ENCODE data around the gene TLL2.

Gene TLL2

DNA sequence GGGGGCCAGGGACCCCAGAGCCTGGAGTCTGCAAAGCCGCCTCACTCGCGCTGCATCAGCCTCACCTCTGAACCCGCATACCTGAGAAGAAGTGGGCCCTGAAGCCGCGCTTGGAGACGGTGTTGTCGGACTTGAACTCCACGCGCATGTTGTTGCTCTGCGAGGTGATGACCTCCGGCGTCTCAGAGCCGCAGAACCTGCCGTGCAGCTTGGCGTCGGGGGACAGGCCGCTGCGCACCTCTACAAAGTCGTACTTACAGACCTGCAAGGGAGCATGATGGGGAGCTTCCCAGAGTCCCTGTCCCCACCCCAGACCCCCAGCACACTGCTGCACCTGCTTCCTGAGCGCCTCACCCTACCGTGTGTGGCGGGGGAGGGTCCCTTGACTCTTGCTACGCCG lies 129.2 kb downstream of the TLL2 start:
- no peak for DNase-seq

DNA sequence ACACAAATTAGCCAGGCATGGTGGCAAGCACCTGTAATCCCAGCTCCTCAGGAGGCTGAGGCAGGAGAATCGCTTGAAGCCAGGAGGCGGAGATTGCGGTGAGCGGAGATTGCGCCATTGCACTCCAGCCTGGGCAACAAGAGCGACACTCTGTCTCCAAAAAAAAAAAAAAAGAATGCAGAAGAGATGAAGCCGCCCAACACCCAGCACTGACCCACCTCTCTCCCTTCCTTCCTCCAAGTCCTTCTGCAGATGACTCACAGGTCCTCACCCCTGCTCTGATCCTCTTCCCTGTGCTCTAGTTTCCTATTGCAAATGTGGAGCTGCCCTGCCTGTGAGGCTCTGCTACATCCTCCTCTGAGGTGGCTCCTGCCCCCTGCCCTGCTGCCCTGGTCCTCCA lies 132.9 kb downstream of the TLL2 start:
- no peak for DNase-seq

DNA sequence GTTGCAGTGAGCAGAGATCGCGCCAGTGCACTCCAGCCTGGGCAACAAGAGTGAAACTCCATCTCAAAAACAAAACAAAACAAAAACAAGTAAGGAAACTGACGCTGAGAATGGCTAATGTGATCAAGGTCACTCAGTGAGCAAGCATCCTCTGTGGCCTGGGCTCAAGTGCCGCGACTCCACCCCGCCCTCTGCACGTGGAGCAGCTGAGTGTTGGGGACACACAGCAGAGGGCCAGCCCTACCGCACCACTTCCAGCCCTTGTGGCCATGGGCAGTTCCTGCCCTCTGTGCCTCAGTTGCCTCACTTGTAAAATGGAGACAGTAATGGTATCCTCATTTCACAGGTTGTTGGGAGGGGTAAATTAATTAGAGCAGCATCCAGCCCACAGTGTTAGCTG lies 134.0 kb downstream of the TLL2 start:
- no peak for DNase-seq

- DNase-seq: no peak
Measured at GRCh38 chr10:96378741-96379140, 135.0 kb downstream of the TLL2 start.

DNA sequence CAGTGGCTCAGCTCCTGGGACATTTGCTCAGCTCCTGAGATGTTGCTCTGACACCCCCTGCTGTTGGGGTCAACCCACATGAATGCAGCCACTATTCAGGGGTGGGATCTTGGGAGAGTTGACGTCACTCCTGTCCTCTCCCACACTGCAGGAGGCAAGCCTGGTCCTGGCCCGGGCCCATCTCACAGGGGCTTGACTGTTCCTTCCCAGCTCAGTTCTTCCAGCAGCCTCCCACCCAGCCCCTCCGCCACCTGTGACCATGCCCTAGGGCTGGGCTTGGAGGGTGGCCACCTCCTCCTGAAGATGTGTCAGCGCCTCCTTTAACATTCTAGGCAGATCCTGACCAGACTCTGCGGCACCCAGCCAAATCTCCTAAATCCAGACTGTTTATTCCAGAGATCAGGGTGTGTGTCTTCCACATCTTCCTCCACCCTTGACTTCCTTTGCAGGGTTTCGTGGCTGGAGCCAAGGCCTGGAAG lies 135.9 kb downstream of the TLL2 start:
- no peak for DNase-seq

- DNase-seq: no peak
Measured at GRCh38 chr10:96376483-96376882, 137.2 kb downstream of the TLL2 start.

DNA sequence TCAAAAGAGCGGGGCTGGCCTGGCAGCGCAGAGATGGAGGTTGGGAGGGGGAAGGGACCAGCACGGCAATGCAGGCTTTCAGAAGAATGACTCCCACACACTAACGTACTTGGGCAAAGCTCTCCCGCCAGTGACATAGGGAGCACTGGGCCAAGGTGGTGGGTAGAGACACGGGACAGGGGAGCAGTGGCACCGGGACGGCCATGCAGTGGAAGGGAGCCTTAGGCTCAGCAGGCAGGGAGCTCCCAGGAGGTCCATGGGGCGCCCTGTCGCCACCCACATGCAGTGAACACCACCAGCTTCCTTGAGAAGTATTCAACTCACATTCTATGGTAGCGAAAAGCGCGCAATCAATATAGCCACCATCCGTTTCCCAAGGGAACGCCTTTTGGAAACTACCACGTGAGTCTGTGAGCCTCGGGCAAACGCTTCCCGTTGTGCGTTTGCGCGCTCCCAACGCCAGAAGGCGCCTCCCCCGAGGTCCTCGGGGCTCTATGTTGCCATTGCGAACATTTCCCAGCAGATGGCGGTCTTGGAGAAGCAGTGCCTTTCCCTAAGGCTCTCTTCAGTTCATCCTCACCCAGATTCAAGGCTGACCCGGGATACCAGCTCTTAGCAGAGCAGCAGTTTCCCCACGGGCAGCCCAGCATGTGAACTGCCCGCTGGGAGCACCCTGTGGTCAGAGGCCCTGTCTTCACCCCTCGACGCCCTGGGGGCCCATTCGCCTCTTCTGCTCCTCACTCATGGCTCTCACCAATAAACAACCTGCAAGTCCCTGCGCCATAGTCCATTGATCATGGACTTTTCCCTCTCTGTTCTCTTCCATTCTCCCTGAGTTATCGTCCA lies 138.5 kb downstream of the TLL2 start:
- DNase-seq: peak; percentile 61

DNA sequence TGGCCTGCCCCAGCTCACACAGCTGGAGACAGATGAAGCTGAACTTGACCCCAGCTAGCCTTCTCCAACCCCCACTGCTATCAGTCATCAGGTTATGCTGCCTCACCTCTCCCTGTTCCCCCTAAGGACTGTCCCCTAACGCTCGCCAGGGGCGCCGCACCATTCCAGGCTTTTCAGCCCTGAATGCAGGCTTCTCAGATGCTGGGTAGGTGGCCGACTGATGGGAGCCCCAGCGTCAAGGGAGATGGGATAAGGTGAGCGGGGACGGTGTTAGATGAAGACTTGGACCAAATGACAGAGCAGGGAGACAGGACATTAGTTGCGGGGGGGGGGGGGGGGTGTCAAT lies 139.1 kb downstream of the TLL2 start:
- no peak for DNase-seq

GRCh38 chr10:96374004-96374403 lies 139.7 kb downstream of the TLL2 start:
- DNase-seq: no peak

DNA sequence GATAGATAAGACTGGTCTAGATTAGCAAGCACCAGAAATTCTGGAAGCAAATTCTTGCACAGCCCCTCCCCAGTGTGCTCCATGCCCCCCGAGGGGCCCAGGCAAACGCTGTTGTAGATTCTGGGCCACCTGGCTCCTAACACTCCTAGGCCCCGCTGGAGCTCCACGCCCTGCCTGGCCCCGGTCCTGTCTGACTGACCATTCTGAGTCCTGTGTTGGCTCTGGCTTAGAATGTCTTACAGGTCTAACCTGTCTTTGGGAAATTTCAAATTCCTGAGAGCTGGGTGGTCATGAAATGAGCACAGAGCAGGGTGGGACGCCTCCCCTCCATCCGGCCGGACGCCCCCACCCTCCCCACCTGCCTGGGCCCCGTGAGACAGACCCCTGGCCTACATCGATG lies 142.4 kb downstream of the TLL2 start:
- no peak for DNase-seq

- peak; percentile 31 for DNase-seq
Measured at GRCh38 chr10:96370584-96371157, 143.1 kb downstream of the TLL2 start.

- DNase-seq: no peak
Measured at GRCh38 chr10:96369890-96370583, 143.7 kb downstream of the TLL2 start.

GRCh38 chr10:96368971-96369370 lies 144.8 kb downstream of the TLL2 start:
- DNase-seq: no peak

DNA sequence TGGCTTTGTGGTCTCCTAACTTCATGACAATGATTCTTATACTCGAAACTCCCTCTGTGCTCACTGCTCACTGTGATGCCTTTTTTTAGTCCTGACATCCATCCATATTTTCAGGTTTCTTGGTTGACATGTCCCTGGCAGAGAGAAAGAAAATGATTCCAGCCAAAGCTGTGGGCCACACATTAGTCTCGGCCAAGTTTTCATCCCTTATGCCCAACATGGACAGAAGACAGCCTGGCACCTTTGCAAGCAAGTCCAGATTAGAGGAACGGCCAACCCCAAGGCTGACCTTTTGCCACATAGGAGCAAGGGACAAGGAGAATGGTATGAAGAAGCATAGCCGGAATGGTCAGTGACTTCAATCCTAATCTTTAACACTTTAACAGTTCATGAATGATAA lies 146.3 kb downstream of the TLL2 start:
- no peak for DNase-seq

DNA sequence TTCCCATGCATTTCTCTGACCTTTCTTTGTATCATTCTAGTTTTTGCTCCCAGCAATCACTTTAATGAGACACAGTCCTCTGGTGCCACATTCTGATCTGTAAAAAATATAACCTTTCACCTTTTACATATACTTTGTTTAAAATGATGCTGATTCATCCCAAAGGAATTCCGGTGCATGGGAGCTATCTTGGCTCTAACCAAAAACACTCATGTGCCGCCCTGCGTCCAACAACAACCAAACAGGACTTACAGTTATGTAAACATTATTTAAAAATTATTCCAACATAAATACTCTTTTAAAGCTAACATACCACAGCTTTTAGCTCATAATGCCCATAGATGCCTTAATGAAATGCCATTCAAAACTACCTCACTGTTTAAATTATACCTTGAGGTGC lies 147.2 kb downstream of the TLL2 start:
- DNase-seq: no peak

DNA sequence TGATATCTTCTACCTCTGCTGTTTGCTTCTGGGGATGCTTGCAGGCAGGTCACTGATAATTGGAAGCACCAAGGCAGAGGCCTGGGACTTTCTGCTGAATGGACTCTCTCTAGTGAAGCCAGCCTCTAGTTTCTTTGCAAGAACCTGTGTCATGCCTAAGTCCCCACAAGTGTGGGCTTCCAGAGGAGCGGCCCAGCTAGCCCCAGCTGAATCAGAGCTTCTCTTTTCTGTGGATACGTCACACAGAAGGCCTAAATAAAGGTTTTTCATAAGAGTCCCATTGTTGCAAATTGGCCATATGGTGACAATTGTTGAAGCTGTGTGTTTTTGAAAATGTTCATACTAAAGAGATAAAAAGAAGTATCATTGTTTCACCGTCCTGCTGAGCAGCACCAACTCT lies 148.2 kb downstream of the TLL2 start:
- no peak for DNase-seq

GRCh38 chr10:96360766-96361165 lies 153.0 kb downstream of the TLL2 start:
- DNase-seq: no peak

DNA sequence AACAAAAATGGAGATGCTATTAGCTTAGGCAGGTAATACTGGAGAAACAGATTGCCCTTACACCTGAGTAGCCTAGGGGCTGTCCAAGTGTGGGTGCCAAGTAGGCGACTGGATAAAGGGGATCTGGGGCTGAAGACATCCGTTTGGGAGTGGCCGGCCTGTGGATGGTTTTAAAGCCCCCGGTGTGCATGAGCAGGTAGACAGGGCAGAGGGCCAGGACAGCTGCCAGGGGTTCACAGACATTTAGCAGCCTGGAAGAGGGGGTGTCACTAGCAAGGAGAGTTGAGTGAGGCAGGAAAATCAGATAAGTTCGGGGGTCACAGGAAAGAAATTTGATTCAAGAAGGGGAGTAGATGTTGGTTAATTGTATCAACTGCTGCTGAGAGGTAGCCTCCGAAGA lies 153.4 kb downstream of the TLL2 start:
- DNase-seq: no peak

- no peak for DNase-seq
Measured at GRCh38 chr10:96359616-96360015, 154.1 kb downstream of the TLL2 start.

DNA sequence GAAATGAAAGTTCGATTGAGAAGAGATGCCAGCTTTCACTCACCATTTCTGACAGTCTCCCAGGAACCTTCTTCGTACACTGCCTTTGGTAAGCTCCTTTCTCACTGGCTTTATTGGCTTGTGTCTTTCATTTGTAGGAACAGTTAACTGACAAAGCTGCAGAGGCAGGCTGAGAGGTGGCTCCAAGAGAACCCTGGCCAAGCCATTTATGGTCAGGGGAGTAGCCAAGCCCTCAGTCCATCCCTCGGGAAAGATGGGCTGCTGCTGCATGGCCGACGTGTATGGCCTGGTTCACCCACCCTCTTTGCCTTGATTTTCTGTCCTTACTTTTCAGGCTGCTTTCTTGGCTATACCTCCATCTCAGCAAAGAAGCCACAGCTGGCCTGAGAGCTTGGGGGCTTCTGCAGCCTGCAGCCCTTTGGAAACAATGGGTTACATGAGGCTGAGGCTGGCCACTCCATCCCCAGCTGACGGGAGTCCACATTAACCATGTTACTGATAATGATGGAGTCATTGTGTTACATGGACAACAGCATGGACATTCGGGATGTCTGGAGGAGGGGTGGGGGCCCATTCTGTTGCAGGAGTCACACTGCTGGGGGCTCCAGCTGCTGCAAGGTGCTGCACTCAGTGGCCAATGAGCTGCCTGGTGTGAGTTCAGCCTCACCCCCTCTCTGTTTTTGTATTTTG lies 154.7 kb downstream of the TLL2 start, which contains the start of gene OPALIN:
OPALIN (minus strand) TSS at position 152 of the 690 bp plus-strand sequence; CDS start at position 46, 106 bp downstream.
- DNase-seq: no peak

DNA sequence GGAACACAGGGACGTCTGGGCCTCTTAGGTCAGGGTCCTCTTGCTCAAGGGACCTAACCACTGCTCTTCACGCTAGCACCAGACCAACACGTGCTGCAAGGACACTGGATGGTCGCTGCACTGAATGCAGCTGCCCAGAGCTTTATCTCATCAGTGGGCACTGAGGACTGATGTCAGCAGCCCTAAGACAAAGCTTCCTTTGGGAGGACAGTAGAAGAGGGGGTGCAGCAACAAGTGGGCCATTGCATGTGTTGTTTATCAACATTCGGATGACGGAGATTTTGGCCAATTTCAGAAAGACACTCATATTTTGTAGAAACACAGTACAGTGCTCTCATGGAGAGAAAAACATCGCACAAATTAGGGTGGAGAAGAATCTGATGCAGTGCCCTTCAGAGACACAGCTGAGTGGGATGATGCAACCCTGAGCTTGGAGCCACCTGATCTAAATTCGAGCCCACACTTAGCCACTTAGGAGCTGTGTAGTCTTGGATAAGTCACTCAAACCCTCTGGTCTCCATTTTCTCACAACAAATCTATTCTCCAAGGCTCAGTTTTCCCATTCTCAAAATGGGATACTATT lies 156.6 kb downstream of the TLL2 start:
- no peak for DNase-seq

DNA sequence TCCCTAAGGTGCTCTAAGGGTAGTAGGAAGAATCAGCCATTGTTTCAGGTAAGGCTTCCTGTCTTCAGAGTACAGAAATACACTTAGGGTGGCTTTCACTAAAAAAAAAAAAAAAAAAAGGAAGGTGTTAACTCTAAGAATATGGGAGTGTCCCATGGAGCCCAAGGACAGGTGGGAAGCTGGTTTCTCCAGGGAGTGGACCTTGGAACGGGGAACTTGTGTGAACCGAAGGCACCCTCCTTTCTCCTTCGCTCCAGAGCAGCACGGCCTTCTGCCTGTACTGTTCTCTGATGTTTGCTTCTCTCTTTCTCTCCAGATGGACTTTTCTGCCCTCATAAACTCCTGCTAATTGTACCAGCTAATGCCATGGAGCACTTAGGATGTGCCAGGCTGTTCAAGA lies 161.1 kb downstream of the TLL2 start:
- no peak for DNase-seq

DNA sequence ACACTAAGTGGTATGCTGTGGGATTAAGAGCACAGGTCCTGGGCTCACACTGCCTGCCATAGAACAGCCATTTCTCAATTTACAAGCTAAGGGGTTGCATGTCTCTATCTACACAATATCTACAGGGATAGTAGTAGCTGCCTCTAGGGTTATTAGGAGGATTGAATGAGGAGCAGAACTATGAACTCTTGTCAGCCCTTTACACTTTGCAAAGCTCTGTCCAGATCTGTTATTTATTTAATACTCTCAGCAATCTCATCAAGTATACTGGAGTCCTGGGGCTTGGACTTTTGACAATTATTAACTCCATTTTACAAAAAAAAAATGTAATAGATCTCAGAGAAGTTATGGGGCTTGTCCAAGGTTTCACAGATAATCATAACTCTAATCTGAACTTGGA lies 161.7 kb downstream of the TLL2 start:
- no peak for DNase-seq

Measured in activated T-cell treated with anti-CD3 and anti-CD28 coated beads for 4 hours (primary cell).